HEK293 (cell line): Measurements from ENCODE around the gene WDR91.

Experiments
- CTCF ChIA-PET: fragments of 350-600 bp; formaldehyde crosslinking; extraction: SDS; loops from one replicate; lab custom pipeline; 2021; ENCODE audit warnings: antibody characterized with exemption; lab: Yijun Ruan, JAX
- POLR2A ChIA-PET: fragments of 300-600 bp; formaldehyde crosslinking; extraction: SDS; loops from one replicate; lab custom pipeline; 2020; ENCODE audit warnings: antibody characterized with exemption, inconsistent platforms; lab: Yijun Ruan, JAX
- H3K27ac ChIP-seq: fragments of 200-500 bp; sonication (Bioruptor generic); 2 replicates; pipeline ENCODE4 v1.5.1; 2014; ENCODE audit warnings: low read depth, low read length, control low read depth, inconsistent platforms; ENCODE audit errors: extremely low read depth
- H3K36me3 ChIP-seq, 2 experiments: fragments of 200-500 bp in 1 of 2; sonication (Bioruptor generic) in 1 of 2; 1 replicate in 1 of 2; 2 replicates in 1 of 2; pipeline ENCODE4 v1.5.1; 2014 to 2017; ENCODE audit warnings: inconsistent platforms in 2 of 2, low read length in 2 of 2; ENCODE audit not compliant: control insufficient read depth in 2 of 2, insufficient read depth in 1 of 2
- H3K4me1 ChIP-seq: fragments of 200-500 bp; sonication (Bioruptor generic); 2 replicates; pipeline ENCODE4 v1.5.1; 2014; ENCODE audit warnings: mild to moderate bottlenecking, low read length, inconsistent platforms; ENCODE audit not compliant: control insufficient read depth, insufficient read depth
- H3K4me3 ChIP-seq: 2 replicates; pipeline ENCODE4 v1.5.1; 2011; ENCODE audit warnings: low read depth, mild to moderate bottlenecking, control low read depth, low read length, moderate library complexity
- H3K9me3 ChIP-seq: fragments of 200-500 bp; sonication (Bioruptor generic); 2 replicates; pipeline ENCODE4 v1.5.1; 2014; ENCODE audit warnings: low read depth, low read length, inconsistent platforms; ENCODE audit not compliant: control insufficient read depth, insufficient read depth
- FEZF1 ChIP-seq: fragments of 450-650 bp; formaldehyde crosslinking; IDR thresholded peaks from 2 replicates; pipeline ENCODE4 v1.5.1; 2016; ENCODE audit warnings: missing biosample characterization, missing genetic modification characterization
- GFI1B ChIP-seq: fragments of 450-650 bp; formaldehyde crosslinking; IDR thresholded peaks from 2 replicates; pipeline ENCODE4 v1.5.1; 2016; ENCODE audit warnings: missing biosample characterization, missing genetic modification characterization
- SETDB1 ChIP-seq: IDR thresholded peaks from one replicate; pipeline ENCODE4 v1.6.1; 2017; ENCODE audit warnings: mild to moderate bottlenecking, low read length, moderate library complexity, mixed read lengths; ENCODE audit not compliant: insufficient read length
- ZBTB7A ChIP-seq: fragments of 450-650 bp; formaldehyde crosslinking; IDR thresholded peaks from 2 replicates; pipeline ENCODE4 v1.5.1; 2016; ENCODE audit warnings: low read depth, missing biosample characterization, missing genetic modification characterization
- ZIC2 ChIP-seq: fragments of 450-650 bp; formaldehyde crosslinking; IDR thresholded peaks from 2 replicates; pipeline ENCODE4 v1.5.1; 2016; ENCODE audit warnings: missing biosample characterization, missing genetic modification characterization
- ZNF112 ChIP-seq: fragments of 450-650 bp; formaldehyde crosslinking; IDR thresholded peaks from 2 replicates; pipeline ENCODE4 v1.5.0; 2017; ENCODE audit warnings: missing biosample characterization, missing genetic modification characterization
- ZNF155 ChIP-seq: fragments of 450-650 bp; formaldehyde crosslinking; IDR thresholded peaks from 2 replicates; pipeline ENCODE4 v1.5.1; 2016; ENCODE audit warnings: missing biosample characterization, missing genetic modification characterization
- ZNF16 ChIP-seq: fragments of 450-650 bp; formaldehyde crosslinking; IDR thresholded peaks from 2 replicates; pipeline ENCODE4 v1.5.1; 2016; ENCODE audit warnings: low read depth, missing biosample characterization, missing genetic modification characterization
- ZNF221 ChIP-seq: fragments of 450-650 bp; formaldehyde crosslinking; IDR thresholded peaks from 2 replicates; pipeline ENCODE4 v1.5.1; 2017; ENCODE audit warnings: missing biosample characterization, missing genetic modification characterization, borderline replicate concordance
- ZNF48 ChIP-seq: fragments of 450-650 bp; formaldehyde crosslinking; IDR thresholded peaks from 2 replicates; pipeline ENCODE4 v1.5.1; 2016; ENCODE audit warnings: missing biosample characterization, missing genetic modification characterization
- ZNF585B ChIP-seq: fragments of 450-650 bp; formaldehyde crosslinking; IDR thresholded peaks from 2 replicates; pipeline ENCODE4 v1.5.1; 2016; ENCODE audit warnings: missing biosample characterization, missing genetic modification characterization
- ZNF701 ChIP-seq: fragments of 450-650 bp; formaldehyde crosslinking; IDR thresholded peaks from 2 replicates; pipeline ENCODE4 v1.5.1; 2016; ENCODE audit warnings: missing biosample characterization, missing genetic modification characterization
- ZNF747 ChIP-seq: fragments of 450-650 bp; formaldehyde crosslinking; IDR thresholded peaks from 2 replicates; pipeline ENCODE4 v1.5.1; 2016; ENCODE audit warnings: missing biosample characterization, missing genetic modification characterization
- ZNF837 ChIP-seq: fragments of 450-650 bp; formaldehyde crosslinking; IDR thresholded peaks from 2 replicates; pipeline ENCODE4 v1.5.1; 2016; ENCODE audit warnings: missing biosample characterization, missing genetic modification characterization
- TF ChIP-seq, protein P1 (sequence below): fragments of 450-650 bp; formaldehyde crosslinking; IDR thresholded peaks from 2 replicates; pipeline ENCODE4 v1.5.1; 2017; ENCODE audit warnings: missing biosample characterization, missing genetic modification characterization
- TF ChIP-seq, protein P2 (sequence below): fragments of 450-650 bp; formaldehyde crosslinking; IDR thresholded peaks from 2 replicates; pipeline ENCODE4 v1.5.1; 2016; ENCODE audit warnings: missing biosample characterization, missing genetic modification characterization
- TF ChIP-seq, protein P3 (sequence below): fragments of 450-650 bp; formaldehyde crosslinking; IDR thresholded peaks from 2 replicates; pipeline ENCODE4 v1.5.1; 2016; ENCODE audit warnings: missing biosample characterization, missing genetic modification characterization
- TF ChIP-seq, protein P4 (sequence below): fragments of 450-650 bp; formaldehyde crosslinking; conservative IDR thresholded peaks from 2 replicates; pipeline ENCODE4 v1.5.1; 2016; ENCODE audit warnings: low read depth, missing biosample characterization, missing genetic modification characterization
- TF ChIP-seq, protein P5 (sequence below): fragments of 450-650 bp; formaldehyde crosslinking; IDR thresholded peaks from 2 replicates; pipeline ENCODE4 v1.5.1; 2017; ENCODE audit warnings: missing biosample characterization, missing genetic modification characterization
- TF ChIP-seq, protein P6 (sequence below): fragments of 450-650 bp; IDR thresholded peaks from 2 replicates; pipeline ENCODE4 v1.5.1; 2018; ENCODE audit warnings: missing biosample characterization, missing genetic modification characterization
- TF ChIP-seq, protein P7 (sequence below): fragments of 450-650 bp; formaldehyde crosslinking; IDR thresholded peaks from 2 replicates; pipeline ENCODE4 v1.5.1; 2016; ENCODE audit warnings: missing biosample characterization, missing genetic modification characterization, low read depth

Gene WDR91

DNA sequence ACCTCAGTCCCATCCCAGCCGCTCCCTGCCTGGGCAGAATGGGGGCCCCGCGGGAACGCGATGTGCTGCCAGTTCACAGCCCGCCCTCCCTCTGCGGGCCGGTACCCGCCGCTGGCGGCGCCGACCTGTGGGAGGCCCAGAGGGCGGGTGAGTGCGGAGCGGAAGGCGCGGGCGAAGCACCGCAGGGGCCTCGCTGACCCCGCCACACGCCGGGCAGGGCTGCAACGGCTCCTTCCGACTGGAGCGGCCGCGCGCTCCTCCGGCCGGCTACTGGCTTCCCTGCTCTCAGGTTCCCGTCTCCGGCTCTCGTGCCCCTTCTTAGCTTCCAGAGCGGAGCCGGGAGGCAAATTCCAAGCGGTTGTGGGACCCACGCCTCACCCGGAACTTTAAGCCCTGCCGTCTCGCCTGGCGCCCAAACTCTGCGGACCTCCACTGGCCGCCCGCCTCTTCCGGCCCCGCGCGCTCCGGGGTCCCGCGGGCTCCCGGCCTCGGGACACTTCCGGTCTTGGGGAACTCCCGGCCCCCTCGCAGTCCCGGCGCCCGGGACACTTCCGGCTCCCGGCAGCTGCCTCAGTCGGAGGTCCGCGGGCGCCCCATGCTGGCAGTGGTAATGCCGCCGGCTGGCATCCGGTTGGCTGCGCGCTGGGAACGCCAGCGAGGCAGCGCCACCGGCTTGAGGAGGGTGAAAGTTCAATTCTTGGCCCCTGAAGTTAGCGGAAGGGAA lies 40.9 kb downstream of the WDR91 start, which contains the start of gene CYREN:
Gene CYREN (minus strand): TSS at position 434 of the 724 bp plus-strand sequence. CDS start 1,785 bp downstream, outside the sequence.
- CTCF ChIA-PET: interaction anchor here (0.6 to 2.5 kb wide), 11 partner anchors 8 to 546 kb away, joined by 3 to 11 read pairs (median 3); partner anchors contain the start of gene AGBL3
- peaks cover 0 to 37% of the 10 kb centered on the region in 2 experiments; a peak in 1 of 3 replicates for H3K36me3 ChIP-seq
- no peaks in the 10 kb centered on the region for H3K4me1 ChIP-seq
- no peaks in the 10 kb centered on the region for H3K9me3 ChIP-seq
- H3K4me3 ChIP-seq: peak within 1 kb of the TSS; percentile 83
- POLR2A ChIA-PET: interaction anchor here (0.9 to 2.0 kb wide), 5 partner anchors 9 to 524 kb away, joined by 3 to 8 read pairs (median 3); partner anchors contain the start of genes BPGM and WDR91
- H3K27ac ChIP-seq: peak within 1 kb of the TSS; percentile 89
- TF ChIP-seq, protein P1, sequence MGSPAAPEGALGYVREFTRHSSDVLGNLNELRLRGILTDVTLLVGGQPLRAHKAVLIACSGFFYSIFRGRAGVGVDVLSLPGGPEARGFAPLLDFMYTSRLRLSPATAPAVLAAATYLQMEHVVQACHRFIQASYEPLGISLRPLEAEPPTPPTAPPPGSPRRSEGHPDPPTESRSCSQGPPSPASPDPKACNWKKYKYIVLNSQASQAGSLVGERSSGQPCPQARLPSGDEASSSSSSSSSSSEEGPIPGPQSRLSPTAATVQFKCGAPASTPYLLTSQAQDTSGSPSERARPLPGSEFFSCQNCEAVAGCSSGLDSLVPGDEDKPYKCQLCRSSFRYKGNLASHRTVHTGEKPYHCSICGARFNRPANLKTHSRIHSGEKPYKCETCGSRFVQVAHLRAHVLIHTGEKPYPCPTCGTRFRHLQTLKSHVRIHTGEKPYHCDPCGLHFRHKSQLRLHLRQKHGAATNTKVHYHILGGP (tag by site-specific recombination): no peak
- TF ChIP-seq, protein P2, sequence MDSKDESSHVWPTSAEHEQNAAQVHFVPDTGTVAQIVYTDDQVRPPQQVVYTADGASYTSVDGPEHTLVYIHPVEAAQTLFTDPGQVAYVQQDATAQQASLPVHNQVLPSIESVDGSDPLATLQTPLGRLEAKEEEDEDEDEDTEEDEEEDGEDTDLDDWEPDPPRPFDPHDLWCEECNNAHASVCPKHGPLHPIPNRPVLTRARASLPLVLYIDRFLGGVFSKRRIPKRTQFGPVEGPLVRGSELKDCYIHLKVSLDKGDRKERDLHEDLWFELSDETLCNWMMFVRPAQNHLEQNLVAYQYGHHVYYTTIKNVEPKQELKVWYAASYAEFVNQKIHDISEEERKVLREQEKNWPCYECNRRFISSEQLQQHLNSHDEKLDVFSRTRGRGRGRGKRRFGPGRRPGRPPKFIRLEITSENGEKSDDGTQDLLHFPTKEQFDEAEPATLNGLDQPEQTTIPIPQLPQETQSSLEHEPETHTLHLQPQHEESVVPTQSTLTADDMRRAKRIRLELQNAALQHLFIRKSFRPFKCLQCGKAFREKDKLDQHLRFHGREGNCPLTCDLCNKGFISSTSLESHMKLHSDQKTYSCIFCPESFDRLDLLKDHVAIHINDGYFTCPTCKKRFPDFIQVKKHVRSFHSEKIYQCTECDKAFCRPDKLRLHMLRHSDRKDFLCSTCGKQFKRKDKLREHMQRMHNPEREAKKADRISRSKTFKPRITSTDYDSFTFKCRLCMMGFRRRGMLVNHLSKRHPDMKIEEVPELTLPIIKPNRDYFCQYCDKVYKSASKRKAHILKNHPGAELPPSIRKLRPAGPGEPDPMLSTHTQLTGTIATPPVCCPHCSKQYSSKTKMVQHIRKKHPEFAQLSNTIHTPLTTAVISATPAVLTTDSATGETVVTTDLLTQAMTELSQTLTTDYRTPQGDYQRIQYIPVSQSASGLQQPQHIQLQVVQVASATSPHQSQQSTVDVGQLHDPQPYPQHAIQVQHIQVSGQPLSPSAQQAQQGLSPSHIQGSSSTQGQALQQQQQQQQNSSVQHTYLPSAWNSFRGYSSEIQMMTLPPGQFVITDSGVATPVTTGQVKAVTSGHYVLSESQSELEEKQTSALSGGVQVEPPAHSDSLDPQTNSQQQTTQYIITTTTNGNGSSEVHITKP: peak; percentile 93
- TF ChIP-seq ZNF747 (tag by site-specific recombination) (no peak), ZNF155 (tag by site-specific recombination) (no peak), GFI1B (tag by site-specific recombination) (no peak), ZBTB7A (tag by site-specific recombination) (peak; percentile 65; the same call in 1 of the 2 replicates), FEZF1 (tag by site-specific recombination) (no peak), ZNF585B (no peak), ZNF16 (tag by site-specific recombination) (no peak), ZIC2 (peak; percentile 94), ZNF221 (no peak), ZNF837 (tag by site-specific recombination) (no peak), ZNF701 (tag by site-specific recombination) (no peak), SETDB1 (no peak), ZNF48 (tag by site-specific recombination) (no peak), ZNF112 (tag by site-specific recombination) (no peak)
- TF ChIP-seq, protein P3, sequence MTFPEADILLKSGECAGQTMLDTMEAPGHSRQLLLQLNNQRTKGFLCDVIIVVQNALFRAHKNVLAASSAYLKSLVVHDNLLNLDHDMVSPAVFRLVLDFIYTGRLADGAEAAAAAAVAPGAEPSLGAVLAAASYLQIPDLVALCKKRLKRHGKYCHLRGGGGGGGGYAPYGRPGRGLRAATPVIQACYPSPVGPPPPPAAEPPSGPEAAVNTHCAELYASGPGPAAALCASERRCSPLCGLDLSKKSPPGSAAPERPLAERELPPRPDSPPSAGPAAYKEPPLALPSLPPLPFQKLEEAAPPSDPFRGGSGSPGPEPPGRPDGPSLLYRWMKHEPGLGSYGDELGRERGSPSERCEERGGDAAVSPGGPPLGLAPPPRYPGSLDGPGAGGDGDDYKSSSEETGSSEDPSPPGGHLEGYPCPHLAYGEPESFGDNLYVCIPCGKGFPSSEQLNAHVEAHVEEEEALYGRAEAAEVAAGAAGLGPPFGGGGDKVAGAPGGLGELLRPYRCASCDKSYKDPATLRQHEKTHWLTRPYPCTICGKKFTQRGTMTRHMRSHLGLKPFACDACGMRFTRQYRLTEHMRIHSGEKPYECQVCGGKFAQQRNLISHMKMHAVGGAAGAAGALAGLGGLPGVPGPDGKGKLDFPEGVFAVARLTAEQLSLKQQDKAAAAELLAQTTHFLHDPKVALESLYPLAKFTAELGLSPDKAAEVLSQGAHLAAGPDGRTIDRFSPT: peak; percentile 99
- TF ChIP-seq, protein P4, sequence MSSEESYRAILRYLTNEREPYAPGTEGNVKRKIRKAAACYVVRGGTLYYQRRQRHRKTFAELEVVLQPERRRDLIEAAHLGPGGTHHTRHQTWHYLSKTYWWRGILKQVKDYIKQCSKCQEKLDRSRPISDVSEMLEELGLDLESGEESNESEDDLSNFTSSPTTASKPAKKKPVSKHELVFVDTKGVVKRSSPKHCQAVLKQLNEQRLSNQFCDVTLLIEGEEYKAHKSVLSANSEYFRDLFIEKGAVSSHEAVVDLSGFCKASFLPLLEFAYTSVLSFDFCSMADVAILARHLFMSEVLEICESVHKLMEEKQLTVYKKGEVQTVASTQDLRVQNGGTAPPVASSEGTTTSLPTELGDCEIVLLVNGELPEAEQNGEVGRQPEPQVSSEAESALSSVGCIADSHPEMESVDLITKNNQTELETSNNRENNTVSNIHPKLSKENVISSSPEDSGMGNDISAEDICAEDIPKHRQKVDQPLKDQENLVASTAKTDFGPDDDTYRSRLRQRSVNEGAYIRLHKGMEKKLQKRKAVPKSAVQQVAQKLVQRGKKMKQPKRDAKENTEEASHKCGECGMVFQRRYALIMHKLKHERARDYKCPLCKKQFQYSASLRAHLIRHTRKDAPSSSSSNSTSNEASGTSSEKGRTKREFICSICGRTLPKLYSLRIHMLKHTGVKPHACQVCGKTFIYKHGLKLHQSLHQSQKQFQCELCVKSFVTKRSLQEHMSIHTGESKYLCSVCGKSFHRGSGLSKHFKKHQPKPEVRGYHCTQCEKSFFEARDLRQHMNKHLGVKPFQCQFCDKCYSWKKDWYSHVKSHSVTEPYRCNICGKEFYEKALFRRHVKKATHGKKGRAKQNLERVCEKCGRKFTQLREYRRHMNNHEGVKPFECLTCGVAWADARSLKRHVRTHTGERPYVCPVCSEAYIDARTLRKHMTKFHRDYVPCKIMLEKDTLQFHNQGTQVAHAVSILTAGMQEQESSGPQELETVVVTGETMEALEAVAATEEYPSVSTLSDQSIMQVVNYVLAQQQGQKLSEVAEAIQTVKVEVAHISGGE (tag by site-specific recombination): peak; percentile 99
- TF ChIP-seq, protein P5, sequence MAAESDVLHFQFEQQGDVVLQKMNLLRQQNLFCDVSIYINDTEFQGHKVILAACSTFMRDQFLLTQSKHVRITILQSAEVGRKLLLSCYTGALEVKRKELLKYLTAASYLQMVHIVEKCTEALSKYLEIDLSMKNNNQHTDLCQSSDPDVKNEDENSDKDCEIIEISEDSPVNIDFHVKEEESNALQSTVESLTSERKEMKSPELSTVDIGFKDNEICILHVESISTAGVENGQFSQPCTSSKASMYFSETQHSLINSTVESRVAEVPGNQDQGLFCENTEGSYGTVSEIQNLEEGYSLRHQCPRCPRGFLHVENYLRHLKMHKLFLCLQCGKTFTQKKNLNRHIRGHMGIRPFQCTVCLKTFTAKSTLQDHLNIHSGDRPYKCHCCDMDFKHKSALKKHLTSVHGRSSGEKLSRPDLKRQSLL: 0 out of 2 replicates have a peak, but pooled peaks have one; percentile 59
- TF ChIP-seq, protein P6, sequence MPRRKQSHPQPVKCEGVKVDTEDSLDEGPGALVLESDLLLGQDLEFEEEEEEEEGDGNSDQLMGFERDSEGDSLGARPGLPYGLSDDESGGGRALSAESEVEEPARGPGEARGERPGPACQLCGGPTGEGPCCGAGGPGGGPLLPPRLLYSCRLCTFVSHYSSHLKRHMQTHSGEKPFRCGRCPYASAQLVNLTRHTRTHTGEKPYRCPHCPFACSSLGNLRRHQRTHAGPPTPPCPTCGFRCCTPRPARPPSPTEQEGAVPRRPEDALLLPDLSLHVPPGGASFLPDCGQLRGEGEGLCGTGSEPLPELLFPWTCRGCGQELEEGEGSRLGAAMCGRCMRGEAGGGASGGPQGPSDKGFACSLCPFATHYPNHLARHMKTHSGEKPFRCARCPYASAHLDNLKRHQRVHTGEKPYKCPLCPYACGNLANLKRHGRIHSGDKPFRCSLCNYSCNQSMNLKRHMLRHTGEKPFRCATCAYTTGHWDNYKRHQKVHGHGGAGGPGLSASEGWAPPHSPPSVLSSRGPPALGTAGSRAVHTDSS (tag by site-specific recombination): no peak
- TF ChIP-seq, protein P7, sequence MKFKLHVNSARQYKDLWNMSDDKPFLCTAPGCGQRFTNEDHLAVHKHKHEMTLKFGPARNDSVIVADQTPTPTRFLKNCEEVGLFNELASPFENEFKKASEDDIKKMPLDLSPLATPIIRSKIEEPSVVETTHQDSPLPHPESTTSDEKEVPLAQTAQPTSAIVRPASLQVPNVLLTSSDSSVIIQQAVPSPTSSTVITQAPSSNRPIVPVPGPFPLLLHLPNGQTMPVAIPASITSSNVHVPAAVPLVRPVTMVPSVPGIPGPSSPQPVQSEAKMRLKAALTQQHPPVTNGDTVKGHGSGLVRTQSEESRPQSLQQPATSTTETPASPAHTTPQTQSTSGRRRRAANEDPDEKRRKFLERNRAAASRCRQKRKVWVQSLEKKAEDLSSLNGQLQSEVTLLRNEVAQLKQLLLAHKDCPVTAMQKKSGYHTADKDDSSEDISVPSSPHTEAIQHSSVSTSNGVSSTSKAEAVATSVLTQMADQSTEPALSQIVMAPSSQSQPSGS (tag by site-specific recombination): no peak
